HG03558 (cell line): ENCODE measurements around the gene C1orf21.

ENCODE experiments used
- ATAC-seq: cut with Tn5 transposase; IDR thresholded peaks from one replicate; pipeline ENCODE4 v1.9.1; 2021; ENCODE audit warnings: moderate number of reproducible peaks; ENCODE audit not compliant: unreplicated experiment; ENCODE audit errors: extremely low read depth

Gene C1orf21

GRCh38 chr1:184640505-184640904 lies 253.7 kb downstream of the C1orf21 start:
- no peak for ATAC-seq

DNA sequence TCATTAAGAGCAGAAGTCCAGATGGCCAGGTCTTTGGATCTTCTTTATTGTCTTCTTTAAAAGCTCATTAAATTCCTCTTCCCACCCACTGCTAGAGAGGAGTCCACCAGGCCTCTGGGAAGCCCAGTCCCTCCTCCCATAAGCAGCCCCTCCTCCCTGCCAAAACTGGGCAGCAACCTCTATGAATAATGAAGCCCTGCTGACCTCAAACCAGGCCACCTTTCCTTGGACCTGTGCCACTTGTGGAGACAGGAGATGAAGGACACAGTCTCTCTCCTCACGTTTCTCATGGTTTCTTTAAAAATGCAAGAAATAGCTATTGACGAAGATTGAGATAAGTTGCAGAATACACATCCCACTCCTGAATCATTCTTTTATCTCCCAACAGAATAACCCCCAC lies 255.1 kb downstream of the C1orf21 start:
- ATAC-seq = no peak

DNA sequence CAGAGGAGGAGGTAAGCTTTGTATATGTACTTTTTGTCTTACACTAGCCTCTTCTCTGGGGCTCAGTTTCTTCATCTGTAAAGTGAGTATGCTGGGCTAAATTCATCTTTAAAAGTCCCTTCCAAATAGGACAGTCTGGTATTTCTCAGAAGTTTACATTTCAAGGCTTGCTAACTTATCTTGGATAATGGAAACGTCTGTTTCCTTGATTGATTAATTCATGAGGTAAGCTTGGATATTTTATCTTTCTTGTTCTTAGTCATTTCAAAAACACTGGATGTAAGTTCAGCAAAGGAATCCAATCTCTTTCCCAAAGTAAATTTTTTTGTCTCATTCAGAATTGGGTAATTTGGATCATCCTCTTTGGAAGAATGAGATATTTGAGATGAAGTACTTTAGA lies 256.8 kb downstream of the C1orf21 start:
- no peak for ATAC-seq

GRCh38 chr1:184644771-184645170 lies 257.9 kb downstream of the C1orf21 start:
- ATAC-seq = no peak

DNA sequence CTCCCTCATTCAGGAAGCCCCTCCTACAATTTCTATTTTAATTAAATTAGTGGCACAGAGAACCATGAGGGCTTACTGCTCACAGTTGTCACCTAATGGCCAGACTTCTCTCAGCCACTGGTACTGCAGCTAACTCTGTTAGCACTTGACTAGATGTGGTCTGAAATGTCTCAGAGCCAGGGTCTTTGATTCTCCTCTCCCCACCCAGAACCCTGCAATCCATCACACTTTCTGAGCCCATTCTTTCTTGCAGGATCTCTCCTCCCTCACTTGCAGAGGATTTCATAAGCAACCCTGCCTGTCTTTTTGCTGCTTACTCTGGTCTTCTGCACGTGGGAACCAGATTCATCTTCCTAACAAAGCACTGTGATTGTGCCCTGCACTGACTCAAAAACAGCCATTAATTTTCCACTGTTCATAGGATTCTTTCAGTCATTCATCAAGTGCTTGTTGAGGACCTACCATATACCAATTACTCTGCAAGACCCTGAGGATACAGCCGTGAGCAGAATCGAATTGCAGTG lies 259.4 kb downstream of the C1orf21 start:
- no peak for ATAC-seq

- no peak for ATAC-seq
These were observed 260.0 kb downstream of the C1orf21 start for GRCh38 chr1:184646824-184647223.

GRCh38 chr1:184647471-184647870 lies 260.6 kb downstream of the C1orf21 start:
- ATAC-seq = no peak

- no peak for ATAC-seq
These were observed 261.5 kb downstream of the C1orf21 start for GRCh38 chr1:184648160-184648855.

GRCh38 chr1:184648856-184649201 lies 262.0 kb downstream of the C1orf21 start:
- ATAC-seq = no peak

DNA sequence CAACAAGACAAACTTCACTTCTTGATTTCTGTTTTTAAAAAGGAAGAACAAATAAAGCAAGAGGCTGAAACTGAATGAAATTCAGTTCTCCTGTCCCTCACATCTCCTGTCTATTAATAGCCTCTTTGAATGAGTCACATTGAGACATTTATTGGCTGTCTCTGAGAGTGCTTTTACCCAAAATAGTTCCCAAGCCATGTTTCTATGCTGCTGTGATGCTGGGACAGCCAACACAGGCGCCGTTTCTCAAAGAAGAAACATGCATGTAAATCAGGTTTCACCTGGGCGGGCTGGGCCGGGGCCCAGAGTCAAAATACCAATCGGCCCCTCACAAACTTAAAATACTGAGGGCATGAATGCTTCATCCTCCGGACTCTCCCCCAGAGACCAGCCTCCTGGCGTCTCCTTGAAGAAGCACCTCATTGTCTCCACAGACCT lies 262.6 kb downstream of the C1orf21 start:
- ATAC-seq = peak; percentile 91

DNA sequence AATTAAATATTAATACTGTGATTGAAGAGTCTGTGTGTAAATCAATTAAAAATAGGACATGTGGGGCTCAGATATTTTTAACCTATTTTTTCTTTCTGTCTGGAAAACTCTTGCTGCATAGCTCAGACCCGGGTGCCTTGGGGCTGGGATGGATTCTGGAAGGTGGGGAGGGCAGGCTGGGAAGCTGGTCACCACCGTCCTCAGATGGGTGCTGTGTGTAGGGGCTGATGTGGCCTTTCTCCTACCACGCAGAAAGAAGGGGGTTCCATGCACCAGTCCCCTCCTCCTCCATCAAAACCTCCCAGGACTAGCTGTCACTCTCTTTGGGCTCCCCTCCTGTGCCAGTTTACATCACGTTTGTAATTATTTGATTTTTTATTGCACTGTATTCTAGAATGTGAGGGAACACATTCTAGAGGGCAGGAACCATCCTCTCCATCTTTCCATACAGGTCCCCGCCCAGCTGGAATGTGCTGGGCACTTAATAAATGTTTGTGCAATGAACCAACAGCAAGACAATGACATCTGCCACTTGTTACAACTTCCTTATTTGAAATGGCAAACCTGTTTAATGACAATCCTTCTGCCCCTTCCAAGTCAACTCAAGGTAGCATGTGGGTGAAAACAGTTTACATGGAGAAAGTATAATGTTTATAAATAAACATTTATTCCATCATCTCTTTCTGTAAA lies 263.5 kb downstream of the C1orf21 start:
- no peak for ATAC-seq

DNA sequence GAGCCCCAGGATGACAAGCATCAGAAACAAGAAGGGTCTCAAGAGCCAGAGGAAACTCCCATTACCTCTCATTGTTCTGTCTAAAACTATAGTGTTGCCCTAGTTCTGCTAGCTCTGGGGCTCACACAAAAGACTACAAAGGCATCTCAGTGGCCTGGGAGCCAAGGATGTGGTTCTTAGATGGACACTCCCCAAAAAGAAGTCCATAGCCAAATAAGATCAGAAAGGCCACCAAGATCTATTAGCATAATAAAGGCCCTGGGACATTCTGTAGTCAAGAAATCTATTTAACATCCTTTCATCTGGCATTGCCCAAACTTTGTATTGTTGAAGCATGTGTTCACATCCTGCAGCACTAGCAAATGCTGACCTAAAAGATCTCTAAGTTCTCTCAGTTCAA lies 268.4 kb downstream of the C1orf21 start:
- no peak for ATAC-seq

- ATAC-seq = no peak
These were observed 269.4 kb downstream of the C1orf21 start for GRCh38 chr1:184656221-184656620.

DNA sequence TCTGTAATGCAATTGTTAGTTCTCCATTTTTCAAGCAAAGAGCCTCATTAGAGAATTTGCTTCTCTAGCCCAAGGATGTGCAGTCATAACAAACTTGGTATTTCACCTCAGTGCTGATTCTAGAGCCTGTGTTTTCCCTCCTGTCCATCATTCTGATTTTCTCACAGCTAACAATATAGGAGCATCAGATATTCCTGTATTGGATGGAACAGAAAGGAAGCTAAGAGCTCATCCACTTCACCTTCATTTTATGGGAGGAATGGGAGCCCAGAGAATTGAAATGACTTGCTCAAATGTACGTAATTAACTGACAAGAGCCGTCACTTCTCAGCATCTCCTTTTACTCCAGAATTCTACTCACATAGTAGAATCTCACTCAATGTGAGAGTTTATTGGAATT lies 271.2 kb downstream of the C1orf21 start:
- no peak for ATAC-seq

GRCh38 chr1:184660462-184661191 lies 273.8 kb downstream of the C1orf21 start:
- no peak for ATAC-seq

GRCh38 chr1:184661801-184662200 lies 275.0 kb downstream of the C1orf21 start:
- no peak for ATAC-seq

DNA sequence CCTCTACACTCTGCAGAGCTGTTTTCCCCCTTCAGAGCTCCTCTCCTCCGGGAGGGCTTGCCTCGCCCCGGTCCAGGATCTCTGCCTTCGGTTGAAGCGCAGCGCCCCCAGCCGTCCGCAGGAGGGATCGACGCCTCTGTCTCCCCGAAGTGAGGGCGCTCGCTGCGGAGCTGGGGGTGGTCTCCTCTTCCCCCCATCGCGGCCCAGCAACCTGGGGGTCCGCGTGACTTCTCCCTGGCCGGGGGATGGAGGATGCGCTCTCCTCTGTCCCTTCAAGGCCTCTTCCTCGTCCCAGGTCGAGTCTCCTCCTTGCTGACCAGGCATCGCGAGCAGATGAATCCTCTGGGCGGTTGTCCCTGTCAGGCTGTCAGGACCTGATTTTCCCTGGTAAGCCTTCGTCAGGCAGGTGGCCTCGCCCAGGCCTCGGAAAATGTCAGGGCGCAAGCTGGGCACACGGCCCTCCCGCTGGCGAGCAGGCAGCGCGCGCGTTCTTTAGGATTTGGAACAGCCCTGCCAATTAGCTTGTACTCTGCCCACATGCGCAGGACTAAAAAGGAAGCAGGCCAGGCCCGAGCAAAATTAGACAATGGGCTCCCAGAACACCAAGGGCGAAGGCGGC lies 277.3 kb downstream of the C1orf21 start:
- ATAC-seq = no peak

GRCh38 chr1:184664661-184665060 lies 277.8 kb downstream of the C1orf21 start:
- ATAC-seq = no peak

DNA sequence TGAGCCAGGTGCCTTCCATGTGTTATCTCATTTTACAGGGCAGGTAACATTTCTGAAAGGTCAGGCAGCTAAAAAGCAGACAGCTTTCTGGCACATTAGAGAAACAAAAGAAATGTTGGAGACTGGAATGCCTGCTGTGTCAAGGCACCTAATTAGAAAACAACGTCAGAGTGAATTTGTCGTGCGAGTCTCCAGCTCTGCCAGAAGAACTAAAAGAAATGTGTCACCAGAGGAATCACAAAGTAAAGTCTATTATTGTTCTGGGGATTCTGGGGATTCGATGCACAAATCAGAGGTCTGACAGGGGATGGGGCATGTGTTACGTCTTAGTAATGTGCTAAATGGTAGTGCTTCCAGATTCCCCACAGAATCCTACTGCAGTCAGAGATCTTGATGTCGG lies 278.5 kb downstream of the C1orf21 start:
- no peak for ATAC-seq

DNA sequence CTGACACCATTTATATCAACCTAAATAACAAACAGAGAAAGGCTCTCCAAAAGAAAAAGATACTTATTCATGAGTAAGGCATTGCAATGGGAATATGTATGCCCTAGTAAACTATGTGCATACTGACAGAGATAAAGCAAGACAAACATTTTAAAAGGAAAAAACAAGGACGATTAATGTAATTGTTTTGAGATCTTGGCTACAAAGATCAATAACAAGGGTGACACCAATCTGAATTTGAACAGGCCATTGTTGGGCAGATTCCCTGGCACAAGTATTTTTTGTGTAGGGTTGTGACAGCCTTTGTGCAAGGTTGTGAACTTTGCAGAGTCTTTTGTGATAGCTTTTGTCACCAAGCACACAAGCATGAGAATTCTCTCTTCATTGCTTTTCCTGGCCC lies 282.6 kb downstream of the C1orf21 start:
- ATAC-seq = no peak
